Tibial nerve (tissue), 4 donors: ENCODE results near the gene KIT. TPM values are rescaled to one million over a fixed set of nuclear protein-coding genes. Genes with fewer than 3 reads are reported as not detected.

Experiments used
- DNase-seq, 2 donors: peaks; one replicate each; pipeline ENCODE4 v3.0.0-alpha.2; 2019; ENCODE audit warnings: low spot score in 2 of 2
- H3K27ac ChIP-seq, 4 donors: fragments of 200-600 bp; sonication (generic) in 3 of 4; one replicate each; pipeline ENCODE4 v1.5.1; 2017 to 2019; ENCODE audit warnings: mild to moderate bottlenecking in 1 of 4
- H3K27me3 ChIP-seq, 2 donors: fragments of 200-600 bp; sonication (generic) in 1 of 2; one replicate each; pipeline versions ENCODE4 v1.5.1 to v1.6.0; 2017 to 2019
- H3K36me3 ChIP-seq, 3 donors: fragments of 200-600 bp; sonication (generic); one replicate each; pipeline ENCODE4 v1.5.1; 2018 to 2019
- H3K4me1 ChIP-seq, 4 donors: fragments of 200-600 bp; sonication (generic) in 3 of 4; one replicate each; pipeline ENCODE4 v1.5.1; 2017 to 2019
- H3K4me3 ChIP-seq, 4 donors: fragments of 200-600 bp; sonication (generic) in 3 of 4; one replicate each; pipeline ENCODE4 v1.5.1; 2017 to 2019; ENCODE audit warnings: mild to moderate bottlenecking in 1 of 4, moderate library complexity in 1 of 4
- H3K9me3 ChIP-seq, 4 donors: fragments of 200-600 bp; sonication (generic) in 3 of 4; one replicate each; pipeline ENCODE4 v1.5.1; 2017 to 2019
- CTCF ChIP-seq, 5 experiments: fragments of 200-600 bp in 3 of 5; fragments of 450-650 bp in 2 of 5; sonication (generic) in 3 of 5; IDR thresholded peaks; one replicate each; pipeline ENCODE4 v1.5.1; 2016 to 2019; ENCODE audit warnings: antibody characterized with exemption in 5 of 5, mild to moderate bottlenecking in 3 of 5, moderate library complexity in 2 of 5
- EP300 ChIP-seq, 2 donors: sonication (generic); formaldehyde crosslinking; IDR thresholded peaks; one replicate each; pipeline ENCODE4 v1.6.1; 2017; ENCODE audit warnings: antibody characterized with exemption in 2 of 2, mild to moderate bottlenecking in 1 of 2
- POLR2A ChIP-seq, 2 donors: fragments of 450-650 bp; IDR thresholded peaks; one replicate each; pipeline ENCODE4 v1.6.1; 2017; ENCODE audit warnings: antibody characterized with exemption in 2 of 2, mild to moderate bottlenecking in 2 of 2, moderate library complexity in 2 of 2
- WGBS, 2 donors: methylation state at CpG; one replicate each; pipeline ENCODE4 v1.1.5; 2018; 5-methylcytosine and 5-hydroxymethylcytosine counted together
- total RNA-seq, 4 donors: library from RNA; depleted of rRNA; stranded (reverse); fragments of >200 nt; gene quantifications; one replicate each; pipeline ENCODE4 v1.1.0, GENCODE V29; 2016

Gene KIT
- total RNA-seq, 4 donors from 2014 or later = 1.5 to 18.6 (median 8.4) TPM

- TF ChIP-seq CTCF (IDR thresholded peaks at IDR 0.05) (no peak), POLR2A (IDR thresholded peaks at IDR 0.05) (no peak), EP300 (IDR thresholded peaks at IDR 0.05) (no peak)
- H3K4me3 ChIP-seq = peak overlapping the region; percentile 28 to 53 (median 44)
- DNase-seq = no peak
- peaks cover 0 to 38% of the 10 kb centered on the region in 2 donors for H3K27me3 ChIP-seq
- 12 to 25% methylated on average over 11 to 22 of the region's 26 CpGs for WGBS, 2 donors
- H3K9me3 ChIP-seq = no peaks in the 10 kb centered on the region
- H3K27ac ChIP-seq = no peak overlapping the region
- no peaks in the 10 kb centered on the region for H3K36me3 ChIP-seq
- H3K4me1 ChIP-seq = peaks cover 0 to 36% (median 18%) of the 10 kb centered on the region in 4 donors
These were observed 589 bp upstream of the KIT start for GRCh38 chr4:54657185-54657550.

GRCh38 chr4:54658252-54659093 is 716 bp downstream of the KIT start:
- peak in 1 of 2 donors; percentile 10 for DNase-seq
- 0 to 1% methylated on average over 49 to 60 of the region's 81 CpGs for WGBS, 2 donors
- no peak overlapping the region for H3K27ac ChIP-seq

DNA sequence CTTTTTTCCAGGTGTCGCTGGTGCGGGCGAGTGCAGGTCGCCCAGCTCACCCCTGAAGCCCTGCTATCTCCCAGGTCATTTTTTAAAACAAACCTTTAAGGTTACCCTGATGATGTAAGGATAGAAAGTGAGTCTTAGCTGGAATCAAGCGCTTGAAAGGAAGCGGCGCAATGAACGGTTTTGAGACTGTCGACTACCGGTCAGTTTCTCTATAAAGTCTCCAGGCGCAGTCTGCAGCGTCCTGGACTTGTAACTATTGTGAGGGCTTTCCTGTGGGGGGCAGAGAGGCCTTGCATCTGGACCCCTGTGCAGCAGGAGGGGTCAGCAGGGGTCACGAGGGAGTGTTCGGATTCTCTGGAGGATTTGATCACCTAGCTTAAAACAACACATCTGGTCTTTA is 1.6 kb downstream of the KIT start:
- Histone ChIP-seq H3K27ac (no peak overlapping the region), H3K36me3 (no peaks in the 10 kb centered on the region), H3K4me1 (peaks cover 0 to 36% (median 18%) of the 10 kb centered on the region in 4 donors), H3K27me3 (peaks cover 0 to 43% of the 10 kb centered on the region in 2 donors), H3K4me3 (peak overlapping the region; percentile 28 to 53 (median 44)), H3K9me3 (no peaks in the 10 kb centered on the region)
- no peak for TF ChIP-seq EP300 (IDR thresholded peaks at IDR 0.05)
- TF ChIP-seq CTCF (IDR thresholded peaks at IDR 0.05) = no peak
- TF ChIP-seq POLR2A (IDR thresholded peaks at IDR 0.05) = no peak
- DNase-seq = no peak
- 2 to 5% methylated on average over 14 of the region's 14 CpGs for WGBS, 2 donors

More at GRCh38 chr4:54658252-54659093, 716 bp downstream of the KIT start:
- peaks cover 0 to 43% of the 10 kb centered on the region in 2 donors for H3K27me3 ChIP-seq
- H3K9me3 ChIP-seq = no peaks in the 10 kb centered on the region
- peak overlapping the region; percentile 28 to 53 (median 44) for H3K4me3 ChIP-seq
- H3K4me1 ChIP-seq = peaks cover 0 to 36% (median 18%) of the 10 kb centered on the region in 4 donors
- peak in 3 of 5 experiments; percentile 10 to 28 (median 17) for TF ChIP-seq CTCF (IDR thresholded peaks at IDR 0.05)
- no peak for TF ChIP-seq POLR2A (IDR thresholded peaks at IDR 0.05)
- no peaks in the 10 kb centered on the region for H3K36me3 ChIP-seq

DNA sequence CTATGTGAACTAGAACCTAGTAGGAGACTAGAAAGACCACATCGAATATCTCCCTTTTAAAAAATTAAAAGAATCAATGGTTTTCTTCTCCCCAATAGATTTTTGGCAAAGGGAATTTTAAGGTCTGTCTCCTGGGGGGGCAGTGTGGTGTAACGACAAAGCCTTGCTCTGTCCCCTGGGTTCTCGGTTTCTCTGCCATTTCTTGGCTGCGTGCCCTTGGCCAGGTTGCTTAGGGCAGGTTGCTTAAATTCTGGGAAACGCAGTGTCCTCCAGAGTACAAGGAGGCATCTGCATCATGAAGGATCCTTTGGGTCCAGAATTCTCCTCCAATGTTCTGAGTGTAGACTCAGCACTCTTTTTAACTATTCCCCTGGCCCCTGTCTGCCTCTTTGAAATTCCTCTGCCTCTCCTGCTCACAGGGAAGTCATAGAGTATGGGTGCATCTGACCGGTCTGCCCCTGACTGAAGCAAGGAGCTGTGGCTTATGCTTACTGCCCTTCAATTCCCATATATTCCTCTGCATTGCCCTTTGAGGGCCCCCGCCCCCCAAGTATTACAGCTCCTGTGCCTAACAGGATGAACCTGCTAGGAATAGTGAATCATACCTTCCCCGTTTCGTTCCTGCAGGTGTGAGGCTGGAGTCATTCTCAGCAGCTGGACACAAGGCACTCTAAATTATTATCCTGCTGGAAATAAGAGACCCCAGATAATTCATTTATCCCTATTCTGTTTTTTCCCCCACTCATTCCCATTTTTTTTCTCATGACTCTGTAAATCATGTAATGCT is 2.2 kb downstream of the KIT start:
- DNase-seq = no peak
- TF ChIP-seq POLR2A (IDR thresholded peaks at IDR 0.05) (no peak), CTCF (IDR thresholded peaks at IDR 0.05) (no peak), EP300 (IDR thresholded peaks at IDR 0.05) (no peak)
- Histone ChIP-seq H3K4me1 (peaks cover 0 to 36% (median 18%) of the 10 kb centered on the region in 4 donors), H3K36me3 (no peaks in the 10 kb centered on the region), H3K27me3 (peaks cover 0 to 43% of the 10 kb centered on the region in 2 donors), H3K4me3 (peak overlapping the region in 2 of 4 donors; percentile 41 to 53), H3K27ac (no peak overlapping the region), H3K9me3 (no peaks in the 10 kb centered on the region)
- 39 to 44% methylated on average over 8 to 9 of the region's 9 CpGs for WGBS, 2 donors
